GM12878 (cell line): ENCODE results near the gene CBFA2T3. TPM values are rescaled to one million over a fixed set of nuclear protein-coding genes. Genes with fewer than 3 reads are reported as not detected.
"Not testable (repeated sequence)": the region's sequence is repeated elsewhere in the genome, so short reads cannot be mapped to it uniquely, and the experiment has no call there.

ENCODE experiments used
- ATAC-seq: fragments of 200-7000 bp; cut with Tn5 transposase; 3 replicates; pipeline ENCODE4 v1.9.1; 2020; ENCODE audit warnings: mild to moderate bottlenecking, moderate library complexity
- BruUV-seq: library from RNA; stranded (reverse); fragments of 400-500 nt; replicated peaks from 2 replicates; lab custom pipeline; 2021; lab: Mats Ljungman, UMichigan
- CTCF ChIA-PET: fragments of 300-600 bp; sonication (Branson Sonifier 250); formaldehyde crosslinking; extraction: SDS; loops from one replicate; lab custom pipeline; 2021; ENCODE audit warnings: inconsistent platforms; lab: Yijun Ruan, JAX
- POLR2A ChIA-PET: fragments of 350-600 bp; formaldehyde crosslinking; extraction: SDS; loops from one replicate; lab custom pipeline; 2021; ENCODE audit warnings: inconsistent platforms; lab: Charles Lee
- RAD21 ChIA-PET: fragments of 300-600 bp; sonication (Branson Sonifier 250); formaldehyde crosslinking; loops from one replicate; lab custom pipeline; 2023; ENCODE audit warnings: antibody characterized with exemption; ENCODE audit not compliant: unreplicated experiment; lab: Charles Lee
- SMC1A ChIA-PET: fragments of 300-600 bp; sonication (Branson Sonifier 250); formaldehyde crosslinking; loops from one replicate; lab custom pipeline; 2023; ENCODE audit not compliant: unreplicated experiment, uncharacterized antibody; lab: Charles Lee
- DNase-seq: peaks from one replicate; pipeline ENCODE4 v3.0.0-alpha.2; 2011; ENCODE audit warnings: low read depth, low spot score
- FAIRE-seq: peaks from 3 replicates; lab custom pipeline; 2011; peaks lifted over from hg19 to GRCh38; lab: Jason Lieb, UNC
- H2AFZ ChIP-seq: 2 replicates; pipeline ENCODE4 v1.6.0; 2011; ENCODE audit warnings: low read depth, low read length, control low read depth; ENCODE audit not compliant: control insufficient read depth
- H3K27ac ChIP-seq: 2 replicates; pipeline ENCODE4 v1.5.1; 2011; ENCODE audit warnings: control low read depth; ENCODE audit not compliant: control insufficient read depth, insufficient read depth
- H3K27me3 ChIP-seq, 2 experiments: replicated peaks in 1 of 2; 2 replicates each; pipeline versions ENCODE4 v1.6.0 to v1.6.1; 2011; ENCODE audit warnings: low read length in 1 of 2; ENCODE audit not compliant: control insufficient read depth in 2 of 2, insufficient read depth in 2 of 2
- H3K36me3 ChIP-seq, 2 experiments: 2 replicates each; pipeline ENCODE4 v1.5.1; 2011; ENCODE audit warnings: low read length in 1 of 2; ENCODE audit not compliant: control insufficient read depth in 2 of 2, insufficient read depth in 2 of 2
- H3K4me1 ChIP-seq: 2 replicates; pipeline ENCODE4 v1.6.1; 2011; ENCODE audit warnings: mild to moderate bottlenecking, low read length, moderate library complexity, mixed read lengths; ENCODE audit not compliant: control insufficient read depth, insufficient read depth
- H3K4me2 ChIP-seq: 2 replicates; pipeline ENCODE4 v1.6.0; 2011; ENCODE audit warnings: control low read depth; ENCODE audit not compliant: control insufficient read depth, insufficient read depth
- H3K4me3 ChIP-seq: fragments of 200-600 bp; sonication (generic); 2 replicates; pipeline ENCODE4 v1.5.1; 2016
- H3K79me2 ChIP-seq: 2 replicates; pipeline ENCODE4 v1.6.0; 2011; ENCODE audit warnings: low read length; ENCODE audit not compliant: control insufficient read depth, insufficient read depth
- H3K9ac ChIP-seq: 2 replicates; pipeline ENCODE4 v1.8.0; 2011; ENCODE audit warnings: low read length, control low read depth, mixed read lengths; ENCODE audit not compliant: control insufficient read depth, insufficient read depth
- H3K9me3 ChIP-seq: replicated peaks from 3 replicates; pipeline ENCODE4 v1.5.1; 2011; ENCODE audit warnings: mild to moderate bottlenecking, low read length; ENCODE audit not compliant: control insufficient read depth, insufficient read depth
- H4K20me1 ChIP-seq: 2 replicates; pipeline ENCODE4 v1.6.0; 2011; ENCODE audit not compliant: control insufficient read depth, insufficient read depth
- ATF7 ChIP-seq: fragments of 450-650 bp; IDR thresholded peaks from 2 replicates; pipeline ENCODE4 v1.6.1; 2016; ENCODE audit warnings: low read depth, mild to moderate bottlenecking
- BCLAF1 ChIP-seq: fragments of 450-650 bp; IDR thresholded peaks from 2 replicates; pipeline ENCODE4 v1.6.1; 2017; ENCODE audit warnings: antibody characterized with exemption, mild to moderate bottlenecking, moderate library complexity
- HDAC6 ChIP-seq: fragments of 200-600 bp; sonication (generic); IDR thresholded peaks from one replicate; pipeline ENCODE4 v1.8.0; 2017; ENCODE audit warnings: antibody characterized with exemption; ENCODE audit not compliant: unreplicated experiment
- MYB ChIP-seq: fragments of 150-350 bp; IDR thresholded peaks from 2 replicates; pipeline ENCODE4 v1.6.1; 2014; ENCODE audit warnings: mild to moderate bottlenecking, low read depth, low read length, borderline replicate concordance
- SIN3A ChIP-seq: IDR thresholded peaks from 2 replicates; pipeline ENCODE4 v1.6.1; 2012; ENCODE audit warnings: low read depth, low read length, improper control_type of control experiment
- TCF7 ChIP-seq: IDR thresholded peaks from 2 replicates; pipeline ENCODE4 v1.6.1; 2014; ENCODE audit warnings: antibody characterized with exemption, borderline replicate concordance
- ZBED1 ChIP-seq: IDR thresholded peaks from 2 replicates; pipeline ENCODE4 v1.6.1; 2016; ENCODE audit warnings: borderline replicate concordance
- ZNF622 ChIP-seq: fragments of 450-650 bp; IDR thresholded peaks from 2 replicates; pipeline ENCODE4 v1.6.1; 2017; ENCODE audit warnings: mild to moderate bottlenecking, inconsistent platforms
- WGBS: methylation state at CpG from one replicate; pipeline ENCODE4 v1.1.6; 2016; ENCODE audit warnings: low lambda C conversion rate; ENCODE audit not compliant: insufficient replicate concordance, insufficient coverage; ENCODE audit errors: missing lambda C conversion rate; 5-methylcytosine and 5-hydroxymethylcytosine counted together
- in situ Hi-C: fragments of 300-500 bp; cut with MboI; formaldehyde crosslinking; loops from 9 replicates; pipeline ENCODE4 v1.14.3; 2018; ENCODE audit warnings: mixed read lengths
- intact Hi-C: fragments of 100-400 bp; cut with micrococcal nuclease; formaldehyde crosslinking; loops from one replicate; pipeline ENCODE4 v1.14.2; 2022; ENCODE audit not compliant: unreplicated experiment
- polyA plus RNA-seq, 11 experiments: library from polyadenylated mRNA; depleted of rRNA in 4 of 11; unstranded in 6 of 11; stranded (reverse) in 5 of 11; fragments of >200 nt; fragmentation: Nextera tagmentation in 4 of 11; fragmentation: Illumina TruSeq in 1 of 11; extraction: Ambion mirVana in 4 of 11; extraction: Trizol in 1 of 11; gene quantifications; 1 replicate in 1 of 11; 2 replicates in 10 of 11; pipeline versions ENCODE4 v1.2.1 to v1.2.3, GENCODE V29; 2011 to 2016; ENCODE audit warnings: inconsistent platforms in 2 of 11, missing spikeins in 2 of 11, low read depth in 1 of 11
- total RNA-seq, 4 experiments: library from RNA; depleted of rRNA in 3 of 4; stranded (reverse); fragments of >200 nt in 3 of 4; fragmentation: Illumina TruSeq in 1 of 4; extraction: Trizol in 1 of 4; gene quantifications; 2 replicates each; pipeline versions ENCODE4 v1.2.1 to v1.2.3, GENCODE V29; 2013 to 2021
- TF ChIP-seq, protein P1 (sequence below): fragments of 450-650 bp; IDR thresholded peaks from 2 replicates; pipeline ENCODE4 v1.6.1; 2017; ENCODE audit warnings: borderline replicate concordance

The CBFA2T3 gene
- total and polyA plus RNA-seq, 10 of the 15 experiments (the other 5 are each of a cell fraction or from before 2014, with no cell fraction given), result 0.69 to 42.6 (median 4.5) TPM

DNA sequence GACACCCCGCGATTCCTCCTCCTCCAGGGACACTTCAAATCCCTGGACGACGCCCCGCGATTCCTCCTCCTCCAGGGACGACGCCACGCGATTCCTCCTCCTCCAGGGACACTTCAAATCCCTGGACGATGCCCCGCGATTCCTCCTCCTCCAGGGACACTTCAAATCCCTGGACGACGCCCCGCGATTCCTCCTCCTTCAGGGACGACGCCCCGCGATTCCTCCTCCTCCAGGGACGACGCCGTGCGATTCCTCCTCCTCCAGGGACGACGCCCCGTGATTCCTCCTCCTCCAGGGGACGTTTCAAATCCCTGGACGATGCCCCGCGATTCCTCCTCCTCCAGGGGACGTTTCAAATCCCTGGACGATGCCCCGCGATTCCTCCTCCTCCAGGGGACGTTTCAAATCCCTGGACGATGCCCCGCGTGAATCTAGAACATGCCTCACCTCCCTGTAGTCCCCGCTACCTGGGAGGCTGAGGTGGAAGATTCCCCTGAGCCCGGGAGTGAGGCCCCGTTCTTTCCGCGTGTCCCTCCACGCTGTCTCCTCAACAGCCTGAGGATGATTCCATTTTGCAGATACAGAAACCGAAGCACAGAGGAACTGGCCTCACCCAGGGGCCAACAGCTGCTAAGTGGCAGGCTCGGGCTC is 87.2 kb downstream of the CBFA2T3 start:
- H4K20me1 ChIP-seq, H2AFZ ChIP-seq, ATAC-seq, RAD21 ChIA-PET, CTCF ChIA-PET, H3K4me1 ChIP-seq, H3K36me3 ChIP-seq, H3K27me3 ChIP-seq, DNase-seq, H3K9me3 ChIP-seq, BruUV-seq, FAIRE-seq, H3K4me2 ChIP-seq, H3K4me3 ChIP-seq, in situ Hi-C loops, POLR2A ChIA-PET, SMC1A ChIA-PET, H3K79me2 ChIP-seq, H3K27ac ChIP-seq, H3K9ac ChIP-seq, intact Hi-C loops: not testable (repeated sequence)
- 98% methylated on average over 25 of the region's 48 CpGs for whole genome bisulfite sequencing

- ChIA-PET SMC1A (no interaction called here), POLR2A (no interaction called here), RAD21 (no interaction called here), CTCF (no interaction called here)
- in situ Hi-C loops (no loop called here), intact Hi-C loops (no loop called here)
- FAIRE-seq, result no peak
- no peak overlapping the region for H2AFZ ChIP-seq
- H3K36me3 ChIP-seq, result peaks cover 1 to 4% of the 10 kb centered on the region in 2 experiments; a peak in 3 of 4 replicates
- H3K4me1 ChIP-seq, result no peaks in the 10 kb centered on the region
- H3K9me3 ChIP-seq, result no peaks in the 10 kb centered on the region
- H3K4me3 ChIP-seq, result no peak overlapping the region
- H3K79me2 ChIP-seq, result no peaks in the 10 kb centered on the region
- no peaks in the 10 kb centered on the region for H3K27me3 ChIP-seq
- DNase-seq, result peak; percentile 72
- no peak overlapping the region for H3K4me2 ChIP-seq
- H3K27ac ChIP-seq, result no peak overlapping the region
- ATAC-seq, result no peak
- no peak overlapping the region for H3K9ac ChIP-seq
- no peaks in the 10 kb centered on the region for H4K20me1 ChIP-seq
- no TSS peak for BruUV-seq
- WGBS, result 66% methylated on average over 14 of the region's 30 CpGs
- TF ChIP-seq ATF7 (no peak), ZBED1 (no peak), TCF7 (no peak), HDAC6 (no peak), BCLAF1 (no peak), SIN3A (no peak), MYB (no peak), ZNF622 (no peak)
- TF ChIP-seq, protein P1, sequence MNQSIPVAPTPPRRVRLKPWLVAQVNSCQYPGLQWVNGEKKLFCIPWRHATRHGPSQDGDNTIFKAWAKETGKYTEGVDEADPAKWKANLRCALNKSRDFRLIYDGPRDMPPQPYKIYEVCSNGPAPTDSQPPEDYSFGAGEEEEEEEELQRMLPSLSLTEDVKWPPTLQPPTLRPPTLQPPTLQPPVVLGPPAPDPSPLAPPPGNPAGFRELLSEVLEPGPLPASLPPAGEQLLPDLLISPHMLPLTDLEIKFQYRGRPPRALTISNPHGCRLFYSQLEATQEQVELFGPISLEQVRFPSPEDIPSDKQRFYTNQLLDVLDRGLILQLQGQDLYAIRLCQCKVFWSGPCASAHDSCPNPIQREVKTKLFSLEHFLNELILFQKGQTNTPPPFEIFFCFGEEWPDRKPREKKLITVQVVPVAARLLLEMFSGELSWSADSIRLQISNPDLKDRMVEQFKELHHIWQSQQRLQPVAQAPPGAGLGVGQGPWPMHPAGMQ, result no peak
These were observed 88.3 kb downstream of the CBFA2T3 start for GRCh38 chr16:88888461-88889387.
